GM18909 (cell line): ENCODE results near the gene PNO1.

Source experiments
- ATAC-seq: cut with Tn5 transposase; IDR thresholded peaks from one replicate; pipeline ENCODE4 v1.9.1; 2021; ENCODE audit warnings: mild to moderate bottlenecking; ENCODE audit not compliant: unreplicated experiment, poor library complexity

The PNO1 gene

DNA sequence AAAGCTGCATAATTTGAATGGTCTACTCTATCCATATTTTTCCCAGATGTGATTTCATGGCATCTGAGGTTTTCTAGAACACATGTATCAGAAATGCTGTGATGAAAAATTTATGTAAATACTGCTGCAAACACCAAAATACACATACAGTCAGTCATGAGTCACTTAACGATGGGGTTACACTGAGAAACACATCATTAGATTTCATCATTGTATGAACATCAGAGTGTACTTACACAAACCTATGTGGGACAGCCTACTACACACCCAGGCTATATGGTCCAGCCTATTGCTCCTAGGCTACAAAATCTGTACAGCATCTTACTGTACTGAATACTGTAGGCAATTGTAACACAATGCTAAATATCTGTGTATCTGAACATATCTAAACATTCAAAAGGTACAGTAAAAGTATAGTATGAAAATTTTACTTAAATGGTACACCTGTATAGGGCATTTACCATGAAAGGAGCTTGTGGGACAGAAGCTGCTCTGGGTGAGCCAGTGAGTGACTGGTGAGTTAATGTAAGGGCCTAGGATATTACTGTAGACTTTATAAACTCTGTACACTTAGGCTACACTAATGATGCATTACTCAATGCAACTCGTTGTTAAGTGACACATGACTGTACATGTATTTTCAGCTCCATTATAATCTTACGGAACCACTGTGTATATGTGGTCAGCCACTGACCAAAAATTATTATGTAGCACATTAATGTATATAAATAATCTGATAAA lies 33.5 kb downstream of the PNO1 start:
- ATAC-seq, result no peak

GRCh38 chr2:68193144-68193543 lies 35.5 kb downstream of the PNO1 start:
- ATAC-seq, result no peak

- ATAC-seq, result no peak
These were observed 36.2 kb downstream of the PNO1 start for GRCh38 chr2:68193787-68194372.

- no peak for ATAC-seq
These were observed 37.4 kb downstream of the PNO1 start for GRCh38 chr2:68195096-68195495.

DNA sequence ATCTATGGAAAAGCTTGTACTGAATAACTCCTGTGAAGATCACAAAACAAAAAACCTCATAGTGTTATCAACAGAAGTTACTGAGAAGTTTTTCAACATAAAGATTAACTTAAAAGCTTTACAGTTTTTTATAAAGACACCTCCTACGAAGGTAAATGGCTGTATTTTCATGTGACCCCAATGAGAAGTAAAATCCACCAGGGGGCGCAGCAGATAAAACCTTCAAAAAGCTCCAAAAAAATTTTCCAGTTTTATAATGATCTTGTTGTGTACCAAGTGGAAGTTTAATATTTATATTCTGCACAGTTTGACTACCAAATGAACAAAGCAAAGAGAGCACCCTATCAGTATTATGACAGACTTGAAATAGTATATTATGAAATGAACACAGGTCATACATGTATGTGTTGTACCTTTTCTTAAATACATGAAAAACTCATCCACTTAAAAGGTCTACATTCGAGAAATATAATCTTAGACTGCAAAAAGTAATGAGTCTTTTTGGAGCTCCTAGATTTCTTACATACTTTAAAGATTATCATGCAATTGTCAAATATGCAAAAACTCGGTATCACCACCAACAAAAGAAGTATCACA lies 38.5 kb downstream of the PNO1 start:
- ATAC-seq, result no peak

- no peak for ATAC-seq
These were observed 42.6 kb downstream of the PNO1 start for GRCh38 chr2:68200157-68200787.

DNA sequence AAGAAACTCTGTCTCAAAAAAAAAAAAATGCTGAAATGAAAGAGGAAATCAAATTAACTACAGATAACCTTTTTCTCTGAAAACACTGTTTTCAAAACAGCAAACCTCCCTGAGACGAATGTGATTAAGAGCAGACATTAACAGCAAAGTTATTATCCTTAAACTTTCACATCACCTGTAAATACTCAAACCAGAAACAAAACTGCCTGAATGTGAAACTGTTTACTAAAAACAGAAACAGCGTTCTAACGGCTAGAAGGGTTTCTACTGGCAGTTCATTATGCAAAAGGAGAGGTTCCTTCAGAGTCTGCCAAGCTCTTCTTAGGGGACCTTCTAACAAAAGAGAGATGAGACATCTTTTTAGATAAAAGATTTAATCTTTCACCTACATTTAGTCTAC lies 45.9 kb downstream of the PNO1 start:
- peak; percentile 96 for ATAC-seq

- no peak for ATAC-seq
These were observed 49.1 kb downstream of the PNO1 start for GRCh38 chr2:68206793-68207192.

- peak; percentile 83 for ATAC-seq
These were observed 56.7 kb downstream of the PNO1 start for GRCh38 chr2:68214381-68214780.

GRCh38 chr2:68216454-68217310 lies 59.0 kb downstream of the PNO1 start:
- ATAC-seq, result no peak

- ATAC-seq, result no peak
These were observed 60.0 kb downstream of the PNO1 start for GRCh38 chr2:68217729-68218128.

DNA sequence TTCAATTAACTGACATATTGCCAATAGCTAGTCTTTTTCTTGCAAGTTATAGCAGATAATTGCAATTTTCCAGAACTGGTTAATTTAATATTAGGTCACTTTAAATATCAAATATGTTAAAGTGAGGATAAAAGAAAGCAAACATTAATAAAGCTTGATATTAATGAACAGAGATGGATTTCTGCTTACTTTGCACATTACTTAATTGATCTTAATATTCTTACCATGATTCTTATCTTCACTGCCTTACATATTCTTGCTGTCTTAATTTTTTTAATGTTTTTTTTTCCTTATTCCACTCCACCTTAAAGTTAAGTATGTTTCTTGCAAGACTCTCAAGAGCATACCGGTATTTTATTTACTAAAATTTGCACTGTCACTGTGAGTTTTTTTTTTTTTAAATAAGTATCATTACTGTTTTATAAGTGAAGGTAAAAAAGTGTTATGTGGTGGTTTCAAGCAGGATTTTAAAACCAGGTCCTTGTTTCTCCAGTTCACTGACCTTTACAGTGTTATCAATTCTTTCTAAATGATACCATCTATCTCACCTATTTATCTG lies 60.7 kb downstream of the PNO1 start:
- ATAC-seq, result no peak

GRCh38 chr2:68222287-68222686 lies 64.6 kb downstream of the PNO1 start:
- ATAC-seq, result no peak

DNA sequence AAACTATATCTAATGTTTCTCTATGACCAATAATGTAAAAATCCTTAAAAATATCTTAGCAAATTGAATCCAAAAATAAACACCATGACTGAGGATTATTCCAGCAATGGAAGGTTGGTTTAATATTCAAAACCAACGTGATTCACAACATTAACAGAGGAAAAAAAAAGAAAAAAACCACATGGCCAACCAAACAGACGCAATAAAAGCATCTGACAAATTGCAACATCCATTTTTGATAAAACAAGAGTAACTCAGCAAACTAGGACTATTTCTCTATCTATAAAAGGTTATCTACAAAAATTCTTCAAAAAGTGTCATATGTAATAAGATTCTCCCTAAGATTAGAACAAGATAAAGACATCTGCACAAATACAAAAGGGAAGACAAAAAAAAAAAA lies 65.7 kb downstream of the PNO1 start:
- ATAC-seq, result no peak

DNA sequence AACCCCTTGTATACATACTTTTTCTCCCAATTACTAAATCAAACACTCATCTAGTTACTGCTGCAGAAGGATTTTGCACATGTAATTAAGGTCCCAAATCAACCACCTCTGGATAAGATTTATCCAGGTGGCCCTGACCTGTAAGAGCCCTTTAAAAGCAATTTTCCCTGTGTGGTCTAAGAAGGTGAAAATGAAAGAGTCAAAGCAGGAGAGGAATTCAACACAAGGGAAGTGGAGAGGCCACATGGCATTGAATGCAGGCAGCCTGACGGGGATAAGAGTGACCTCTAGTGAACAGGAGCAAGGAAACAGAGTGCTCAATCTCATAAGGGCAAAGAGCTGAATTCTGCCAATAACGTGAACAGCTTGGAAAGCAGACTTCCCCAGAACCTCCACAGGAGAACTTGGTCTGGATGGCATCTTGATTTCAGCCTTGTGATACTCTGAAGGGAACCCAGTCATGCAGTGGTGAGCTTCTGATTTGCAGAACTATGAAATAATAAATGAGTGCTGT lies 67.5 kb downstream of the PNO1 start:
- peak; percentile 82 for ATAC-seq
